ENCODE results near the gene SULF2.

The SULF2 gene

GRCh38 chr20:47645632-47646031, 139.6 kb downstream of the SULF2 start:
- POLR2A ChIA-PET, result no interaction called here

GRCh38 chr20:47642624-47643023, 142.7 kb downstream of the SULF2 start:
- no peak for DNase-seq (ENCODE audit: extremely low spot score)
- CTCF ChIA-PET, result no interaction called here
- TF ChIP-seq CTCF (IDR thresholded peaks at IDR 0.05; ENCODE audit: control extremely low read depth, extremely low read depth, low read depth, missing control alignments), result no peak
- POLR2A ChIA-PET, result no interaction called here

More at GRCh38 chr20:47645632-47646031, 139.6 kb downstream of the SULF2 start:
- no peak for TF ChIP-seq CTCF (IDR thresholded peaks at IDR 0.05; ENCODE audit: control extremely low read depth, extremely low read depth, low read depth, missing control alignments)
- DNase-seq (ENCODE audit: extremely low spot score), result no peak
- CTCF ChIA-PET, result interaction anchor here (1.0 kb wide), 1 partner anchor 19 kb away, joined by 3 read pairs; no protein-coding TSS in a partner anchor

- TF ChIP-seq CTCF (IDR thresholded peaks at IDR 0.05; ENCODE audit: control extremely low read depth, extremely low read depth, low read depth, missing control alignments), result no peak
- ChIA-PET POLR2A (no interaction called here), CTCF (interaction anchor here (1.2 kb wide), 1 partner anchor 8 kb away, joined by 4 read pairs; no protein-coding TSS in a partner anchor)
- no peak for DNase-seq (ENCODE audit: extremely low spot score)
Observed at GRCh38 chr20:47642118-47642517, 143.2 kb downstream of the SULF2 start.

- CTCF ChIA-PET, result no interaction called here
- TF ChIP-seq CTCF (IDR thresholded peaks at IDR 0.05; ENCODE audit: control extremely low read depth, extremely low read depth, low read depth, missing control alignments), result no peak
- POLR2A ChIA-PET, result no interaction called here
- DNase-seq (ENCODE audit: extremely low spot score), result no peak
Observed at GRCh38 chr20:47638851-47639250, 146.4 kb downstream of the SULF2 start.

GRCh38 chr20:47635256-47635655, 150.0 kb downstream of the SULF2 start:
- CTCF ChIA-PET, result interaction anchor here (1.0 to 1.5 kb wide), 4 partner anchors 15 to 251 kb away, joined by 3 to 4 read pairs (median 3); no protein-coding TSS in a partner anchor
- TF ChIP-seq CTCF (IDR thresholded peaks at IDR 0.05; ENCODE audit: control extremely low read depth, extremely low read depth, low read depth, missing control alignments), result no peak
- no peak for DNase-seq (ENCODE audit: extremely low spot score)
- POLR2A ChIA-PET, result interaction anchor here (0.5 kb wide), 1 partner anchor 39 kb away, joined by 3 read pairs; no protein-coding TSS in a partner anchor

- CTCF ChIA-PET, result interaction anchor here (1.3 to 2.0 kb wide), 2 partner anchors 33 to 247 kb away, joined by 4 to 5 read pairs; no protein-coding TSS in a partner anchor
- POLR2A ChIA-PET, result no interaction called here
- no peak for DNase-seq (ENCODE audit: extremely low spot score)
- no peak for TF ChIP-seq CTCF (IDR thresholded peaks at IDR 0.05; ENCODE audit: control extremely low read depth, extremely low read depth, low read depth, missing control alignments)
Observed at GRCh38 chr20:47631078-47631477, 154.2 kb downstream of the SULF2 start.

Data from GM10248 (cell line).